ENCODE data around the gene RXYLT1.
"Not testable (repeated sequence)": the region's sequence is repeated elsewhere in the genome, so short reads cannot be mapped to it uniquely, and the experiment has no call there.

GRCh38 chr12:63842750-63843149, 63.0 kb downstream of the RXYLT1 start:
- TF ChIP-seq POLR2A, CTCF (IDR thresholded peaks at IDR 0.05): not testable (repeated sequence)
